WTC11 (cell line): ENCODE data around the gene DCBLD2.

Experiments
- ATF2 ChIP-seq: sonication (generic); formaldehyde crosslinking; IDR thresholded peaks from 2 replicates; pipeline ENCODE4 v1.8.1; 2022; ENCODE audit warnings: low read depth, missing genetic modification reagents, borderline replicate concordance
- CTCF ChIP-seq: fragments of 200-600 bp; IDR thresholded peaks from 2 replicates; pipeline ENCODE4 v1.8.0; 2022; ENCODE audit warnings: antibody characterized with exemption
- FOXJ3 ChIP-seq: sonication (generic); formaldehyde crosslinking; IDR thresholded peaks from 2 replicates; pipeline ENCODE4 v1.9.0; 2021; ENCODE audit warnings: missing genetic modification reagents, mild to moderate bottlenecking, borderline replicate concordance
- MAX ChIP-seq: sonication (generic); formaldehyde crosslinking; IDR thresholded peaks from 2 replicates; pipeline ENCODE4 v1.8.0; 2022; ENCODE audit warnings: mild to moderate bottlenecking, missing genetic modification reagents
- MYBL2 ChIP-seq: sonication (generic); formaldehyde crosslinking; IDR thresholded peaks from 2 replicates; pipeline ENCODE4 v1.8.1; 2023; ENCODE audit warnings: mild to moderate bottlenecking, moderate library complexity, missing genetic modification reagents
- NR1H2 ChIP-seq: sonication (generic); formaldehyde crosslinking; IDR thresholded peaks from 2 replicates; pipeline ENCODE4 v1.9.0; 2021; ENCODE audit warnings: mild to moderate bottlenecking, moderate library complexity, missing genetic modification reagents
- PRDM15 ChIP-seq: sonication (generic); formaldehyde crosslinking; IDR thresholded peaks from 2 replicates; pipeline ENCODE4 v1.8.0; 2022; ENCODE audit warnings: missing genetic modification reagents
- RELA ChIP-seq: sonication (generic); formaldehyde crosslinking; IDR thresholded peaks from 2 replicates; pipeline ENCODE4 v1.8.1; 2022; ENCODE audit warnings: missing genetic modification reagents, mild to moderate bottlenecking, borderline replicate concordance
- SMAD4 ChIP-seq: sonication (generic); formaldehyde crosslinking; IDR thresholded peaks from 2 replicates; pipeline ENCODE4 v1.8.0; 2022; ENCODE audit warnings: mild to moderate bottlenecking, missing genetic modification reagents
- TCF7 ChIP-seq: sonication (generic); formaldehyde crosslinking; IDR thresholded peaks from 2 replicates; pipeline ENCODE4 v1.8.0; 2022; ENCODE audit warnings: mild to moderate bottlenecking, low read depth, missing genetic modification reagents, moderate library complexity
- ZBTB21 ChIP-seq: sonication (generic); formaldehyde crosslinking; IDR thresholded peaks from 2 replicates; pipeline ENCODE4 v1.8.1; 2023; ENCODE audit warnings: mild to moderate bottlenecking, missing genetic modification reagents, borderline replicate concordance
- ZBTB43 ChIP-seq: sonication (generic); formaldehyde crosslinking; IDR thresholded peaks from 2 replicates; pipeline ENCODE4 v1.8.1; 2023; ENCODE audit warnings: mild to moderate bottlenecking, missing genetic modification reagents
- ZNF396 ChIP-seq: fragments of 250-450 bp; sonication (Bioruptor Pico); IDR thresholded peaks from 2 replicates; pipeline ENCODE4 v1.8.0; 2021; ENCODE audit warnings: mild to moderate bottlenecking, moderate library complexity, borderline replicate concordance
- ZSCAN18 ChIP-seq: fragments of 250-450 bp; sonication (Bioruptor Pico); IDR thresholded peaks from 2 replicates; pipeline ENCODE4 v2.1.2; 2022; ENCODE audit warnings: mild to moderate bottlenecking, moderate library complexity

GRCh38 chr3:98764472-98764884 is 137.0 kb downstream of the DCBLD2 start:
- TF ChIP-seq PRDM15 (CRISPR knock-in tag) (no peak), CTCF (no peak), TCF7 (no peak), ZNF396 (CRISPR knock-in tag) (no peak), RELA (no peak), MAX (CRISPR knock-in tag) (no peak), ATF2 (CRISPR knock-in tag) (no peak), SMAD4 (CRISPR knock-in tag) (no peak), MYBL2 (CRISPR knock-in tag) (no peak), FOXJ3 (CRISPR knock-in tag) (no peak), ZSCAN18 (CRISPR knock-in tag) (no peak), ZBTB21 (CRISPR knock-in tag) (no peak), NR1H2 (no peak), ZBTB43 (CRISPR knock-in tag) (no peak)
